Kidney epithelial cell (primary cell): ENCODE data around the gene CPED1. TPM values are rescaled to one million over a fixed set of nuclear protein-coding genes. Genes with fewer than 3 reads are reported as not detected.

ENCODE experiments used
- DNase-seq: peaks from one replicate; pipeline ENCODE4 v3.0.0-alpha.2; 2010; ENCODE audit warnings: low read depth
- H3K27me3 ChIP-seq: 2 replicates; pipeline ENCODE4 v1.6.0; 2011; ENCODE audit warnings: low read length; ENCODE audit not compliant: control insufficient read depth, insufficient read depth
- H3K36me3 ChIP-seq: 2 replicates; pipeline ENCODE4 v1.5.1; 2011; ENCODE audit warnings: low read length; ENCODE audit not compliant: control insufficient read depth, insufficient read depth
- H3K4me3 ChIP-seq: 2 replicates; pipeline ENCODE4 v1.5.1; 2011; ENCODE audit warnings: low read depth, mild to moderate bottlenecking, control low read depth, low read length
- CTCF ChIP-seq: IDR thresholded peaks from 2 replicates; pipeline ENCODE4 v1.5.1; 2011; ENCODE audit warnings: mild to moderate bottlenecking, moderate library complexity, low read length, control low read depth, inconsistent platforms; ENCODE audit not compliant: insufficient read depth, poor library complexity, severe bottlenecking
- total RNA-seq: library from RNA; depleted of rRNA; stranded (reverse); fragments of >200 nt; gene quantifications from 2 replicates; pipeline ENCODE4 v1.2.3, GENCODE V29; 2015

CPED1 gene
- total RNA-seq, 1 donor from 2014 or later: 3.2 TPM

GRCh38 chr7:121259826-121260225 is 271.3 kb downstream of the CPED1 start:
- Histone ChIP-seq H3K36me3 (no peaks in the 10 kb centered on the region), H3K4me3 (no peak overlapping the region), H3K27me3 (no peaks in the 10 kb centered on the region)
- DNase-seq: no peak
- no peak for TF ChIP-seq CTCF

DNA sequence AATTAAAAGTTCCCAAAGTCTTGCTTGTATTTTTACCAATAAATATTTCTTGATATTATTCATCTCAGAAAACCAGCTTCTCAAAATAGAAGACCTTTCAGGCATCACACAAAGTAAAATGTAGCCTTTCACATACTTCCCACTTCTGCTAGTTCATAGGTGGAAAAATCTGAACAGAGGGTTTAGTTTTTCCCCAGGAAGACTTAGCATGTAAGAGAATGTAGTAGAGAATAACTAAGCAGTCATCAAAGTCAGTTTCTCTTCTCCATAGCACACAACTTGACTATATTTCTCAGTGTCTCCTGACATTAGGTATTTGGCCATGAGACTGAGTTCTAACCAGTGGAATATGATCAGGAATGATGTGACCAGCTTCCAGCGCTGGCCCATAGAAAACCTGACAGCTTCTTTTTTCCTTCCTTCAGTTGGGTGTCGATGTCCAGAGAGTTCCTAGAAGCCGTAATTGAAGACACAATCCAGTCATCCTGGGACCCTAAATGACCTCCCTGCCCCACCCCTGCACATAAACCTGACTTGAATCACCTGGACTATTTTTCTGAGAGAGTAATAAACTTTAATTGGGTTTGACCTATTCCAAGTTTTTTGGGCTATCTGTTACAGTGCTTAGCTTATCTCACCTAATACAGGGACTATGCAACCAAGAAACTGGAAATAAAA is 272.8 kb downstream of the CPED1 start:
- no peak for DNase-seq
- Histone ChIP-seq H3K27me3 (no peaks in the 10 kb centered on the region), H3K4me3 (no peak overlapping the region), H3K36me3 (no peaks in the 10 kb centered on the region)
- TF ChIP-seq CTCF: no peak

- TF ChIP-seq CTCF: no peak
- DNase-seq: no peak
- no peaks in the 10 kb centered on the region for H3K36me3 ChIP-seq
- no peaks in the 10 kb centered on the region for H3K27me3 ChIP-seq
- H3K4me3 ChIP-seq: no peak overlapping the region
Measured at GRCh38 chr7:121262221-121262620, 273.7 kb downstream of the CPED1 start.

DNA sequence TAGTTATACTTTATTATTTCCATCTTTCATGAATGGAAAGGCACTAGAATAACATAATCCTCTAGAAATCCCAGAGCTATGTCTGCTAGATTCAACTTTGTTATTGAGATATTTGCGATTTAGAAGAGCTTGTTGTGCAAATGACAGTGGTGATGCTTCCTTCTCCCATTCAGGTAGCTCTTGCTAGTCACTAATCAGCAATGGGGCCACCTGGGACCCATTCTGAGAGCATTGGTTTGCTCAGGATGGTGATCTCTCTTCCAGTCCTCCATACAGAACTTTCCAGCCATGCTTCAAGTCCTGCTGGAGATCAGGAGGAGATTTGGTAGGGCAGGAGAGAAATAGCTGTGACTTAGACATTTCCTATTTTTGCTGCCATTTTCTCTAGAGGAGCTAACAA is 274.5 kb downstream of the CPED1 start:
- no peak for DNase-seq
- H3K4me3 ChIP-seq: no peak overlapping the region
- no peaks in the 10 kb centered on the region for H3K36me3 ChIP-seq
- TF ChIP-seq CTCF: no peak
- H3K27me3 ChIP-seq: no peaks in the 10 kb centered on the region

DNA sequence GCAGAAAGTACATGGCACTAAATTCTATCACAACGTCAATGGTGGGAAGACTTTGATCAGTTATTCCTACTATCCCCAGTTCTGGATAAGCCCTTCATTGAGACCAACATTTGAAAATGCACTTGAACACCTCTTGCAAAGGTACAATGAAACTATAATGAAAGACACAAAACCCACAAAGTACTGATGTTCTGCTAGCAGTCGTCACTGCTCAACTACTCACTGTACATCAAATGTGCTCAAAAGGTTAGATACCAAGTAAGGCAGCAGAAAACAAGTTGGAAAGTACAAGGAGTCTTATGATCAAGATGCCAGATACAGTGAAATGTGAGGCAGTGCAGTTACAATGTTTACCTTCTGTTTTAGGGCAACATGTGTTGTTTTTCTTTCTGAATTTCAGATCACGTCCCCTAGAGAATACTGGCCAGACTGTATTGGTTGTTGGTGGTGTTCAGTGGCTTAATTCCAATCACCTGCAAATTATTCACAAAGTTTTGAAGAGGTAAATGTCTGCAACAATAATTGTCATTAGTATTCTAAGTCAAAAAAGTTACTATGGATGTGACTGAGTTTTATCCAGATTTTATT is 277.9 kb downstream of the CPED1 start:
- no peak for DNase-seq
- Histone ChIP-seq H3K36me3 (no peaks in the 10 kb centered on the region), H3K4me3 (no peak overlapping the region), H3K27me3 (no peaks in the 10 kb centered on the region)
- no peak for TF ChIP-seq CTCF

DNA sequence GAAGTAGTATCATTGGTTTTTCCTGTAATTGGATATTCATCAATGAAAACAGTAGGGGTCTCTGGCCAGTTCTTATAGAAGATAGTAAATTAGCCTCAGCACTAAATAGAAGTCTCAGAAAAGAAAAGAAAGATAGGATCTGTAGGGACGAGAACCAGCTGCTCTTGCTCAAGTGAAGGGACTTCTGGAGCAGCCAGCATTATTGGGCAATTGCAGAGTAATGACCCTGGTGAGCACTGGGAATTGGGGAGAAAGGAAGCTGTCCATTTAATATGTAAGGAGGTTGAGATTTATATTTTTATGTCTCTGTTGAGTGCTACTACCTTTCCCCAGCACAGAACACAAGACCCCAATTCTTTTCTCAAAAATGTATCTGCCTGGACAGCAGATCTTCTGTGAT is 279.1 kb downstream of the CPED1 start:
- H3K27me3 ChIP-seq: no peaks in the 10 kb centered on the region
- no peak overlapping the region for H3K4me3 ChIP-seq
- TF ChIP-seq CTCF: no peak
- no peaks in the 10 kb centered on the region for H3K36me3 ChIP-seq
- no peak for DNase-seq
